ENCODE measurements around the gene TALDO1. TPM values are rescaled to one million over a fixed set of nuclear protein-coding genes. Genes with fewer than 3 reads are reported as not detected.

The TALDO1 gene
- total and polyA plus RNA-seq, 2 donors = 62.9 to 201 TPM

DNA sequence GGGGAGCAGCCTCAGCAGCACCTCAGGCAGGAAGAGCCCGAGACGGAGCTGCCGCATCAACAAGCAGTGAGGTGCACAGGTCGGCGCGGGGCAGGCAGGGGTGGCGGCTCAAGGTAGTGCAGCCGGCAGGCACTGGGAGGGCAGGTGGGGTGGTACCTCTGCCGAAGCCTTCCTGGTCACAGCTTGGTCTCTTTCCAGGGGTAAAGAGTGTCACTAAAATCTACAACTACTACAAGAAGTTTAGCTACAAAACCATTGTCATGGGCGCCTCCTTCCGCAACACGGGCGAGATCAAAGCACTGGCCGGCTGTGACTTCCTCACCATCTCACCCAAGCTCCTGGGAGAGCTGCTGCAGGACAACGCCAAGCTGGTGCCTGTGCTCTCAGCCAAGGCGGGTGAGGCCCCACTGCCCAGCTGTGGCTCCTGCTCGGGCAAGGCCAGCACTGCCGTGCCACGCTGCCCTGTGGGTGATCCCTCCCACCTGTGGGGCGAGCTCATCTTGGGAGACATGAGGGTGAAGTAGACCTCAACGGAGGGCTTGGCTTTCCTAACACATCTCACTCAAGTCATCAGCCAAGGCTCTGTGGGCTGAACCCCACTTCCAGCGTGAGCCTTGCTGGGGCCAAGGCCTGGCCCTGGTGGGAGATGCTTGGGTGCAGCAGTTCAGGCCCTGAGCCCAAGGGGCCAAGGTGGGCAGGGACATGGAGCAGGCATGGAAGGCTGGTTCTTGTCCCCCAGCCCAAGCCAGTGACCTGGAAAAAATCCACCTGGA is 16.5 kb downstream of the TALDO1 start:
- no peak overlapping the region for H3K27ac ChIP-seq (ENCODE audit: low read depth)

DNA sequence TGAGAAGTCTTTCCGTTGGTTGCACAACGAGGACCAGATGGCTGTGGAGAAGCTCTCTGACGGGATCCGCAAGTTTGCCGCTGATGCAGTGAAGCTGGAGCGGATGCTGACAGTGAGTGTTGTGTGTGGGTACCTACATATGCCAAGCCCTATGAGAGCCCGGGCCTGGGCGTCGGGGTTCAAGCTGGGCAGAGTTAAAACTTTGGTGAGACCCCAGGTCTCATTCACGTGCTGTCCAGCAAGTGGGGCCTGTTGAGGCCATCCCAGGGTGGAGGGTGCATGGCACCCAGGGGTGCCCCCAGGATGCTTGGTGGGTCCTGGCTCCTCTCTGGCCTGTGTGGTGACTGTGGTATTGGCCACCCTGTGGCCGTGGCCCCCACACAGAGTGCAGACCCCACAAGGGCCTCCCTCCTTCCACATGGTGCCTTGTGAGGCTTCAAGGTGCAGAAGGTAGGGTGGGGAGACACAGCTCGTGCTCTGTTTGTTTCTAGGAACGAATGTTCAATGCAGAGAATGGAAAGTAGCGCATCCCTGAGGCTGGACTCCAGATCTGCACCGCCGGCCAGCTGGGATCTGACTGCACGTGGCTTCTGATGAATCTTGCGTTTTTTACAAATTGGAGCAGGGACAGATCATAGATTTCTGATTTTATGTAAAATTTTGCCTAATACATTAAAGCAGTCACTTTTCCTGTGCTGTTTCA is 17.2 kb downstream of the TALDO1 start:
- H3K36me3 ChIP-seq (ENCODE audit: insufficient read depth) = peaks cover 7% of the 10 kb centered on the region
- WGBS = 79% methylated on average over 18 of the region's 18 CpGs
- no peak overlapping the region for H3K27ac ChIP-seq (ENCODE audit: low read depth)
- no peak for DNase-seq (ENCODE audit: extremely low spot score)
- H3K4me3 ChIP-seq (ENCODE audit: low read depth, low read length) = no peak overlapping the region
- no peaks in the 10 kb centered on the region for H3K4me1 ChIP-seq (ENCODE audit: insufficient read depth)

More for the DNA sequence above, 16.5 kb downstream of the TALDO1 start:
- Histone ChIP-seq H3K4me3 (ENCODE audit: low read depth, low read length) (no peak overlapping the region), H3K36me3 (ENCODE audit: insufficient read depth) (peaks cover 7% of the 10 kb centered on the region), H3K4me1 (ENCODE audit: insufficient read depth) (no peaks in the 10 kb centered on the region)
- DNase-seq (ENCODE audit: extremely low spot score) = no peak
- 89% methylated on average over 22 of the region's 22 CpGs for WGBS

- no peak for DNase-seq (ENCODE audit: extremely low spot score)
- Histone ChIP-seq H3K36me3 (ENCODE audit: insufficient read depth) (peaks cover 8% of the 10 kb centered on the region), H3K27ac (ENCODE audit: low read depth) (no peak overlapping the region)
Observed at GRCh38 chr11:765025-765801, 17.9 kb downstream of the TALDO1 start.

GRCh38 chr11:765802-766091 is 18.5 kb downstream of the TALDO1 start:
- Histone ChIP-seq H3K27ac (ENCODE audit: low read depth) (no peak overlapping the region), H3K4me3 (ENCODE audit: low read depth, low read length) (no peak overlapping the region), H3K4me1 (ENCODE audit: insufficient read depth) (no peaks in the 10 kb centered on the region), H3K36me3 (ENCODE audit: insufficient read depth) (peaks cover 10% of the 10 kb centered on the region)
- WGBS = 96% methylated on average over 8 of the region's 8 CpGs
- DNase-seq (ENCODE audit: extremely low spot score) = no peak

More at GRCh38 chr11:765025-765801, 17.9 kb downstream of the TALDO1 start:
- Histone ChIP-seq H3K4me1 (ENCODE audit: insufficient read depth) (no peaks in the 10 kb centered on the region), H3K4me3 (ENCODE audit: low read depth, low read length) (no peak overlapping the region)
- 77% methylated on average over 19 of the region's 19 CpGs for WGBS

DNA sequence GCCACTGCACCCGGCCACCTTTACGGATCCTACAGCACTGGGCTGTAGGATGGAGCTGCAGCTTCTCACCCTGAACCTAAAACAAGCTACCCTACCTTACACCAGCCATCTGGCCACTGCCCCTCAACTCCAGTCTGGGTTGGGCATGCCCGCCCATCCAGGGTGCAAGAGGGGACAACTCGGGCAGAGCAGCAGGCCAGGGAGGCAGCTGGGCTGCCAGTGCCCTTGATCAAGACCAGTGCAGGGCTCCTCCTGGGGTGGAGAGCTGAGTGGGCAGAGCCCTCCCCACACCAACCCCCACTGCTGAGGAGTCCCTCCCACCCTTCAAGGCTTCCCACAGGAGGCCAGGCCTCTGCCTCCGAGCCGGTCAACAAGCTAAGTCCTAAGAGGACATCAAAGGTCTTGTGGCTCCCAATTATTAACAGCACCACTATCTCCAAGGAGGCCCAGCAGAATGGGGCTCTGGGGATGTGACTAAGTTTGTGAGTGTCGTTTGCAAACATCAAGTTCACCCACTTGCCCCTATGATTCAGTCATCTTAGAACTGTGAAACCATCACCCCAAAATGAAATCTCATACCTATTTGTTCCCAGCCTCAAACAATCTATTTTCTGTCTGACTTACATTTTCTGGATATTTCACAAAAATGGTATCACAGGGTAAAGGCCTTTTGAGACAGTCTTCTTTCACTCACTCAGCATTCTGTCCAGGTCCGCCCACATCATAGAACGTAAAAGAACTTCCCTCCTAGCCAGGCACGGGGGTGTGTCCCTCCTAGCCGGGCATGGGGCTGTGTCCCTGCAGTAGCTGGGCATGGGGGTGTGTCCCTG is 19.1 kb downstream of the TALDO1 start:
- WGBS = 75% methylated on average over 11 of the region's 11 CpGs
- no peaks in the 10 kb centered on the region for H3K4me1 ChIP-seq (ENCODE audit: insufficient read depth)
- no peak overlapping the region for H3K27ac ChIP-seq (ENCODE audit: low read depth)
- peaks cover 10% of the 10 kb centered on the region for H3K36me3 ChIP-seq (ENCODE audit: insufficient read depth)
- H3K4me3 ChIP-seq (ENCODE audit: low read depth, low read length) = no peak overlapping the region
- DNase-seq (ENCODE audit: extremely low spot score) = no peak

DNA sequence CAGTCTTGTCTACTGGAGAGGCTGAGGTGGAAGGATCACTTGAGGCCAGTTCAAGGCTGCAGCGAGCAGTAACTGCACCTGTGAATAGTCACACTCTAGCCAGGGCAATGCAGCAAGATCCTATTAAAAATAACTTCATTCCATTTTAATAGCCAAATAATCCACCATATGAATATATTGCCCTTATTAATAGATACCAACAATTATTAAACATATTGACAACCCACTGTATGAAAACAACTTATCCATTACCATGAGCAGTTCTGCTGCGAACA is 19.6 kb downstream of the TALDO1 start:
- Histone ChIP-seq H3K4me1 (ENCODE audit: insufficient read depth) (no peaks in the 10 kb centered on the region), H3K36me3 (ENCODE audit: insufficient read depth) (peaks cover 10% of the 10 kb centered on the region), H3K27ac (ENCODE audit: low read depth) (no peak overlapping the region), H3K4me3 (ENCODE audit: low read depth, low read length) (no peak overlapping the region)
- DNase-seq (ENCODE audit: extremely low spot score) = no peak
- WGBS = 97% methylated on average over 2 of the region's 2 CpGs

DNA sequence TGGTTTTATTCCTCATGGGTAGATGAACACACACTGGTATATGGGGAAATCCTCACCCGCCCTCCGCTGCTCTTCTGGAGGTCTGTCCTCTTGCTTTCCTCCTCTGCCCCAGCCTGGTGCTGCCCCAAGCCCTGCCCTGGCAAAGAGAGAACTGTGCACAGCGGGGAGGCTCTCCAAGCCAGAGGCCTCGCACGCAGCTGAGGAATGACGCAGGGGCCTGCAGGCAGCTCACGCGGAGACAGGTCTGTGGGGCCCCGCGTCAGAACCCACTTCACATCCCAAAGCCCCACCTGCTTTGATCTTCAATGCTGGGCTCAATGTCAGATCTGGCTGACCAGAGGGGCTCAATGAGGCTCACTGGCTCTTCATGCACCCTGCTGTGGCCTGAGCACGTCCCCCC is 20.0 kb downstream of the TALDO1 start:
- WGBS = 94% methylated on average over 11 of the region's 11 CpGs
- DNase-seq (ENCODE audit: extremely low spot score) = no peak
- H3K4me3 ChIP-seq (ENCODE audit: low read depth, low read length) = no peak overlapping the region
- no peaks in the 10 kb centered on the region for H3K4me1 ChIP-seq (ENCODE audit: insufficient read depth)
- H3K36me3 ChIP-seq (ENCODE audit: insufficient read depth) = peaks cover 10% of the 10 kb centered on the region
- H3K27ac ChIP-seq (ENCODE audit: low read depth) = no peak overlapping the region

- Histone ChIP-seq H3K27ac (ENCODE audit: low read depth) (no peak overlapping the region), H3K36me3 (ENCODE audit: insufficient read depth) (peaks cover 10% of the 10 kb centered on the region), H3K4me1 (ENCODE audit: insufficient read depth) (no peaks in the 10 kb centered on the region), H3K4me3 (ENCODE audit: low read depth, low read length) (no peak overlapping the region)
- no peak for DNase-seq (ENCODE audit: extremely low spot score)
- WGBS = 89% methylated on average over 23 of the region's 23 CpGs
Observed at GRCh38 chr11:769887-770641, 22.8 kb downstream of the TALDO1 start.

DNA sequence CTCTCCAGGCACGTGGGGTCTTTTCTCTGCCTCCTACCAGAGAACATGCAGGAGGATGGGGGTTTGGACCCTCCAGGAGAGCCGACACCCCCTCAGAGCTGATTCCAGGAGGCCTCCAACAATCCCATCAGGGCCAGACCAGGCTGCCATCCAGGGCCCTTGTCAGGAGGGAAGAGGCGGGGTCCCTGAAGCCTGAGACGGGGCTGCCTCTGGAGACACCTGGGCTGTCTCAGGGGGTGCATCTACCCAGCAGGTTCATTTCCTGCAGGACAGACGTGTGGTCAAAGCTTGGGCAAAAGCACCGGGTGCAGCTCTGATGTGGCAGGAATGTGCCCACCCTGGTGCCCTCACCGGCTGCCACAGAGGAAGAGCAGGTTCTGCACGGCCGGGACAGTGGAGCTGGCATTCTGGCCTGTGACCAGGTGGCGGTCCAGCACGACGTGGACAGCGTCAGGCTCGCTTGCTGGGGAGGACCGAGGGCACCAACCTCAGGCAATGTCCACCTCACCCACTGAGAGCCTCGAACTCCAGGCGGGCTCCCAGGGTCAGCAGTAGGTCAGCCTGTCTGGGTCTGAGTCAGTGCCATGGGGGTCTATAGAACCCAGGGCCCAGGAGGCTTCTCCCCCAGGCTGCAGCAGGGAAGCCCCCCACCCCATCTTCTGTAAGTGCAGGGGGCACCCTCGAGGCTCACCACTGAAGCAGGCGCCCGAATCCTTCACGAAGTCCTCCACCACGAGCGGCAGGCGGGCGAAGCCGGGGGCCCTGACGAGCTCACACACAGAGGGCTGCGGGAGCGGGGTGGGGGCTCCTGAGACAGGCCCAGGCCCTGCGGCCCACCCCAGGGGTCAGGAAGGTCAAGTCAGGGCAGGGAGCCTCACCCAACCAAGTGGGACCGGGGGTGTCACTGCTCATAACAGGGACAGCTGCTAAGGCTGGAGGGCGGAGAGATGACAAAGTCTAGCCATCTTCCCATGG is 23.7 kb downstream of the TALDO1 start:
- Histone ChIP-seq H3K36me3 (ENCODE audit: insufficient read depth) (peaks cover 10% of the 10 kb centered on the region), H3K4me3 (ENCODE audit: low read depth, low read length) (no peak overlapping the region), H3K4me1 (ENCODE audit: insufficient read depth) (no peaks in the 10 kb centered on the region), H3K27ac (ENCODE audit: low read depth) (no peak overlapping the region)
- 90% methylated on average over 32 of the region's 32 CpGs for WGBS
- DNase-seq (ENCODE audit: extremely low spot score) = no peak

DNA sequence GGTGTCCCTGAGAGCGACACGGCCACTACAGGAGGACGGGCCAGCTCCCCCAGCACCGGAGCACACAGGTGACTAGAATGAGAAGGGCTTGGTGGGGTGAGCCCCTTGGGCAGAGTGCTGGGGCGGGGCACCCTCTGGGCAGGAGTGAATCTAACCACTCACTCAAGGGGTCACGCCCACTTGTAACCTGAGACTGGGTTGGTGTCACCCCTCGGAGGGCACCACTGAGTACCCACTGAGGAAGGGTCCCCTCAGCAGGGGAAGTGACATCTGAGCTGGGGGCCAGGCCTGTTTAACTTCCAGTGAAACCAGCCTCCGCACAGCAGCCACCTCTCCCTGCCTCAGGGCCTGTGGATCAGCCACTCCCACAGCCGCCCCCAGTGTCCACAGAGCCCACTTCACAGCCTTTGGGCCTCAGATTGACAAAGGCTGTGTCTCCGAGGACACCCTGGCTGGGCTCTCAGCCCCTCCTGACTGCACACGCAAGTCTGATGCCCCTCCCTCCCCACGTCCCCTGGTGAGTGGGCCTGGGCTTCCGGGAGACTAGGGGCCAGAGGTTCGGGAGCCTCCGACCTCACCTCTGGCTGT is 24.4 kb downstream of the TALDO1 start:
- no peaks in the 10 kb centered on the region for H3K4me1 ChIP-seq (ENCODE audit: insufficient read depth)
- no peak overlapping the region for H3K27ac ChIP-seq (ENCODE audit: low read depth)
- DNase-seq (ENCODE audit: extremely low spot score) = no peak
- H3K36me3 ChIP-seq (ENCODE audit: insufficient read depth) = peaks cover 8% of the 10 kb centered on the region
- H3K4me3 ChIP-seq (ENCODE audit: low read depth, low read length) = no peak overlapping the region
- whole genome bisulfite sequencing = 85% methylated on average over 15 of the region's 15 CpGs

- Histone ChIP-seq H3K36me3 (ENCODE audit: insufficient read depth) (peaks cover 8% of the 10 kb centered on the region), H3K27ac (ENCODE audit: low read depth) (no peak overlapping the region), H3K4me3 (ENCODE audit: low read depth, low read length) (no peak overlapping the region), H3K4me1 (ENCODE audit: insufficient read depth) (no peaks in the 10 kb centered on the region)
- no peak for DNase-seq (ENCODE audit: extremely low spot score)
- WGBS = 76% methylated on average over 34 of the region's 34 CpGs
Observed at GRCh38 chr11:772429-773390, 25.4 kb downstream of the TALDO1 start.
